Stomach (tissue), 4 donors: ENCODE results near the gene FAM89B.

Source experiments
- CTCF ChIP-seq, 7 experiments: fragments of 450-650 bp in 4 of 7; fragments of 200-600 bp in 3 of 7; sonication (generic) in 3 of 7; IDR thresholded peaks; one replicate each; pipeline ENCODE4 v1.5.1; 2016 to 2019; ENCODE audit warnings: antibody characterized with exemption in 7 of 7, control low read depth in 2 of 7, mild to moderate bottlenecking in 1 of 7
- EP300 ChIP-seq: sonication (generic); formaldehyde crosslinking; IDR thresholded peaks from one replicate; pipeline ENCODE4 v1.6.1; 2017; ENCODE audit warnings: antibody characterized with exemption
- POLR2A ChIP-seq, 4 donors: fragments of 450-650 bp; IDR thresholded peaks; one replicate each; pipeline ENCODE4 v1.6.1; 2016; ENCODE audit warnings: antibody characterized with exemption in 4 of 4, control low read depth in 2 of 4, mild to moderate bottlenecking in 1 of 4, moderate library complexity in 1 of 4
- POLR2AphosphoS5 ChIP-seq, 3 donors: sonication (generic); formaldehyde crosslinking; IDR thresholded peaks; one replicate each; pipeline ENCODE4 v1.6.1; 2016; ENCODE audit warnings: antibody characterized with exemption in 3 of 3

DNA sequence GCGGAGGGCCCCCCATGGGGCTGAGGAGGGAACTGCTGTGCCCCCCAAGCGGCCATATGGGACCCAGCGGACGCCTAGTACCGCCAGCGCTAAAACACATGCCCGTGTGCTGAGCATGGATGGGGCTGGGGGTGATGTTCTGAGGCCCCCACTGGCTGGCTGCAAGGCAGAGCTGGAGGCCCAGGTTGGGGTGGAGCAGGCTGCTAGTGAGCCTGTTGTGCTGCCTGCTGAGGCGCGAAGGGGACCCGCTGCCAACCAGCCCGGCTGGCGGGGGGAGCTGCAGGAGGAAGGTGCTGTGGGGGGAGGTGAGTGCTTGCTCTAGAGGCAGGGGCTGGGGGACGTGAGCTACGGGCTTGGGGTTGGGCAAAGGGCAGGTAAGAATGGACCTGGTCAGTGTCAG is 46.4 kb downstream of the FAM89B start:
- TF ChIP-seq EP300 (no peak), CTCF (IDR thresholded peaks at IDR 0.05) (no peak), POLR2A (IDR thresholded peaks at IDR 0.05) (no peak), POLR2AphosphoS5 (IDR thresholded peaks at IDR 0.05) (no peak)
